GM12878 (cell line): ENCODE measurements around the gene ZNF668. TPM values are rescaled to one million over a fixed set of nuclear protein-coding genes. Genes with fewer than 3 reads are reported as not detected.

ENCODE experiments used
- CEBPB ChIP-seq, 2 experiments: fragments of 150-350 bp in 1 of 2; IDR thresholded peaks; 2 replicates each; pipeline ENCODE4 v1.6.1; 2012 to 2014; ENCODE audit warnings: low read depth in 2 of 2, low read length in 2 of 2, borderline replicate concordance in 1 of 2, inconsistent platforms in 1 of 2
- ESRRA ChIP-seq: IDR thresholded peaks from 2 replicates; pipeline ENCODE4 v1.6.1; 2012; ENCODE audit warnings: mild to moderate bottlenecking, low read length, improper control_type of control experiment
- ETV6 ChIP-seq, 2 experiments: fragments of 450-650 bp in 1 of 2; IDR thresholded peaks in 1 of 2; conservative IDR thresholded peaks in 1 of 2; 2 replicates each; pipeline ENCODE4 v1.6.1; 2014; ENCODE audit warnings: antibody characterized with exemption in 1 of 2, borderline replicate concordance in 1 of 2, low read depth in 1 of 2, mild to moderate bottlenecking in 1 of 2, moderate library complexity in 1 of 2
- JUNB ChIP-seq: IDR thresholded peaks from 2 replicates; pipeline ENCODE4 v1.6.1; 2016; ENCODE audit warnings: antibody characterized with exemption, mild to moderate bottlenecking
- KDM1A ChIP-seq: fragments of 200-600 bp; sonication (generic); IDR thresholded peaks from 2 replicates; pipeline ENCODE4 v1.6.1; 2016; ENCODE audit warnings: borderline replicate concordance
- MEF2A ChIP-seq: IDR thresholded peaks from 2 replicates; pipeline ENCODE4 v1.6.1; 2011; ENCODE audit warnings: low read depth, mild to moderate bottlenecking, low read length, moderate library complexity; ENCODE audit not compliant: insufficient read depth
- PAX5 ChIP-seq: IDR thresholded peaks from 2 replicates; pipeline ENCODE4 v1.6.1; 2011; ENCODE audit warnings: low read depth, low read length, borderline replicate concordance
- POLR2AphosphoS2 ChIP-seq: IDR thresholded peaks from 2 replicates; pipeline ENCODE4 v1.6.1; 2011; ENCODE audit warnings: low read depth, mild to moderate bottlenecking, low read length, improper control_type of control experiment, moderate library complexity
- POU2F2 ChIP-seq: IDR thresholded peaks from 3 replicates; pipeline ENCODE4 v1.6.1; 2011; ENCODE audit warnings: low read depth, mild to moderate bottlenecking, low read length, borderline replicate concordance
- RCOR1 ChIP-seq: conservative IDR thresholded peaks from 2 replicates; pipeline ENCODE4 v1.6.1; 2012; ENCODE audit warnings: low read depth, low read length, improper control_type of control experiment
- RELA ChIP-seq: fragments of 450-650 bp; IDR thresholded peaks from 2 replicates; pipeline ENCODE4 v1.8.0; 2014; ENCODE audit warnings: borderline replicate concordance; ENCODE audit not compliant: partially characterized antibody
- SMAD1 ChIP-seq: fragments of 450-650 bp; IDR thresholded peaks from 2 replicates; pipeline ENCODE4 v1.6.1; 2018; ENCODE audit warnings: mild to moderate bottlenecking, low read depth; ENCODE audit not compliant: partially characterized antibody
- SREBF2 ChIP-seq: IDR thresholded peaks from 2 replicates; pipeline ENCODE4 v1.6.1; 2012; ENCODE audit warnings: mild to moderate bottlenecking, low read length
- polyA plus RNA-seq, 11 experiments: library from polyadenylated mRNA; depleted of rRNA in 4 of 11; unstranded in 6 of 11; stranded (reverse) in 5 of 11; fragments of >200 nt; fragmentation: Nextera tagmentation in 4 of 11; fragmentation: Illumina TruSeq in 1 of 11; extraction: Ambion mirVana in 4 of 11; extraction: Trizol in 1 of 11; gene quantifications; 1 replicate in 1 of 11; 2 replicates in 10 of 11; pipeline versions ENCODE4 v1.2.1 to v1.2.3, GENCODE V29; 2011 to 2016; ENCODE audit warnings: inconsistent platforms in 2 of 11, missing spikeins in 2 of 11, low read depth in 1 of 11
- total RNA-seq, 4 experiments: library from RNA; depleted of rRNA in 3 of 4; stranded (reverse); fragments of >200 nt in 3 of 4; fragmentation: Illumina TruSeq in 1 of 4; extraction: Trizol in 1 of 4; gene quantifications; 2 replicates each; pipeline versions ENCODE4 v1.2.1 to v1.2.3, GENCODE V29; 2013 to 2021
- TF ChIP-seq, protein P1 (sequence below): IDR thresholded peaks from 2 replicates; pipeline ENCODE4 v1.6.1; 2012; ENCODE audit warnings: improper control_type of control experiment, low read depth, low read length; ENCODE audit not compliant: insufficient replicate concordance
- TF ChIP-seq, protein P2 (sequence below): fragments of 450-650 bp; IDR thresholded peaks from 2 replicates; pipeline ENCODE4 v1.6.1; 2017; ENCODE audit warnings: mild to moderate bottlenecking, moderate library complexity
- TF ChIP-seq, protein P3 (sequence below): fragments of 450-650 bp; IDR thresholded peaks from 2 replicates; pipeline ENCODE4 v1.6.1; 2016; ENCODE audit warnings: mild to moderate bottlenecking
- TF ChIP-seq, protein P4 (sequence below): IDR thresholded peaks from 2 replicates; pipeline ENCODE4 v1.6.1; 2011; ENCODE audit warnings: borderline replicate concordance, low read depth, mild to moderate bottlenecking, moderate library complexity, mixed read lengths, low read length; ENCODE audit not compliant: insufficient read depth; ENCODE audit errors: extremely low read length

Gene ZNF668
- total and polyA plus RNA-seq, 10 of the 15 experiments (the other 5 are each of a cell fraction or from before 2014, with no cell fraction given) = 0.05 to 20.7 (median 10.0) TPM; not detected in 1

DNA sequence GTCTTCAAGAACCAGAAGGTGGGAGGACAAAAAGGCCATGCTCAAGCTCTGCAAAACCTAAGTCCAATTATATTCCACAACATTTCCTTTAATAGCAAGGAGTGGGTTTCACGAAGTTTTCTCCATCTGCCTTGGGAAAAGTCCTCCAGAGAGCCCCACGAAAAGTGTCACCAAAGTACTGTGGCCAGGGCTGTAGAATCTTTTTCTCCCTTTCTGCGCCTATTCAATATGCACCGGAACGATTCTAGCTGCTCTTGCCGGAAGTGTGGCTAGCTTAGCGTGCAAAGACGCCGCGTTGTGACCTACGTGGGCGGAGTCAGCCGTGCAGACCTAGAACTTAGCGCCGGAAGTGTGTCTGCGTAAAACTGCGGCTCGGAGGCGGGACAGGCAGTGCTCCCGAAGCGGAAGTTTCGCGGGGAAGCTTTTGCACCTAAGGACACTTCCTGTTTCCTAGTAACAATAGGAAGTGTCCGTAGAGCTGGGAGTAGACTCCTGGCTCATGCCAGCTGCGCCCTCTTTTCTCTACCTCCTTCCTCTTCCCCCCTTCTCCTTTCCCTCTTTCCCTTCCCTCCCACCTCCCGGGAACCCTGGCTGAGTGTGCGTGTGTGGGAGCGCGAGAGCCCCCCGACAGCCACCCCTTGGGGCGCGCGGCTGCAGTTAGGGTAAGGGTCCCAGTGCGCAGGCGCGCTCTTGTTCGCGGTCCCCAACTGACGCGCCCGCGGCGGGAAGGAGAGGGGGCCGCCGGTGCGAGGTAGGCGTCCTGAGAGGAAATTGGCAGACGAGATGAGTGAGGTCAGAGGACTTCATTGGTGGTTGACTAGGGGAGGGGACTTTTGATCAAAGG is at the start of gene ZNF668, which contains the start of gene ZNF646 (continued):
- TF ChIP-seq, protein P1, sequence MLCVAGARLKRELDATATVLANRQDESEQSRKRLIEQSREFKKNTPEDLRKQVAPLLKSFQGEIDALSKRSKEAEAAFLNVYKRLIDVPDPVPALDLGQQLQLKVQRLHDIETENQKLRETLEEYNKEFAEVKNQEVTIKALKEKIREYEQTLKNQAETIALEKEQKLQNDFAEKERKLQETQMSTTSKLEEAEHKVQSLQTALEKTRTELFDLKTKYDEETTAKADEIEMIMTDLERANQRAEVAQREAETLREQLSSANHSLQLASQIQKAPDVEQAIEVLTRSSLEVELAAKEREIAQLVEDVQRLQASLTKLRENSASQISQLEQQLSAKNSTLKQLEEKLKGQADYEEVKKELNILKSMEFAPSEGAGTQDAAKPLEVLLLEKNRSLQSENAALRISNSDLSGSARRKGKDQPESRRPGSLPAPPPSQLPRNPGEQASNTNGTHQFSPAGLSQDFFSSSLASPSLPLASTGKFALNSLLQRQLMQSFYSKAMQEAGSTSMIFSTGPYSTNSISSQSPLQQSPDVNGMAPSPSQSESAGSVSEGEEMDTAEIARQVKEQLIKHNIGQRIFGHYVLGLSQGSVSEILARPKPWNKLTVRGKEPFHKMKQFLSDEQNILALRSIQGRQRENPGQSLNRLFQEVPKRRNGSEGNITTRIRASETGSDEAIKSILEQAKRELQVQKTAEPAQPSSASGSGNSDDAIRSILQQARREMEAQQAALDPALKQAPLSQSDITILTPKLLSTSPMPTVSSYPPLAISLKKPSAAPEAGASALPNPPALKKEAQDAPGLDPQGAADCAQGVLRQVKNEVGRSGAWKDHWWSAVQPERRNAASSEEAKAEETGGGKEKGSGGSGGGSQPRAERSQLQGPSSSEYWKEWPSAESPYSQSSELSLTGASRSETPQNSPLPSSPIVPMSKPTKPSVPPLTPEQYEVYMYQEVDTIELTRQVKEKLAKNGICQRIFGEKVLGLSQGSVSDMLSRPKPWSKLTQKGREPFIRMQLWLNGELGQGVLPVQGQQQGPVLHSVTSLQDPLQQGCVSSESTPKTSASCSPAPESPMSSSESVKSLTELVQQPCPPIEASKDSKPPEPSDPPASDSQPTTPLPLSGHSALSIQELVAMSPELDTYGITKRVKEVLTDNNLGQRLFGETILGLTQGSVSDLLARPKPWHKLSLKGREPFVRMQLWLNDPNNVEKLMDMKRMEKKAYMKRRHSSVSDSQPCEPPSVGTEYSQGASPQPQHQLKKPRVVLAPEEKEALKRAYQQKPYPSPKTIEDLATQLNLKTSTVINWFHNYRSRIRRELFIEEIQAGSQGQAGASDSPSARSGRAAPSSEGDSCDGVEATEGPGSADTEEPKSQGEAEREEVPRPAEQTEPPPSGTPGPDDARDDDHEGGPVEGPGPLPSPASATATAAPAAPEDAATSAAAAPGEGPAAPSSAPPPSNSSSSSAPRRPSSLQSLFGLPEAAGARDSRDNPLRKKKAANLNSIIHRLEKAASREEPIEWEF = no peak
- TF ChIP-seq SMAD1 (no peak), ETV6 (conservative IDR thresholded peaks at IDR 0.05 in 1 of 2, IDR thresholded peaks at IDR 0.05 in 1 of 2; ENCODE audit: borderline replicate concordance in 1 of 2, low read depth in 1 of 2) (peak in 1 of 2 experiments; percentile 93; a peak in 2 of 4 replicates), POU2F2 (peak; percentile 55; the same call in 2 of the 3 replicates), MEF2A (no peak), RELA (peak; percentile 66), CEBPB (IDR thresholded peaks at IDR 0.05; ENCODE audit: borderline replicate concordance in 1 of 2, low read depth in 2 of 2, low read length in 2 of 2) (no peak), KDM1A (no peak), PAX5 (peak; percentile 49; the same call in 1 of the 2 replicates), ESRRA (no peak), POLR2AphosphoS2 (peak; percentile 94), SREBF2 (peak; percentile 76), JUNB (no peak), RCOR1 (no peak)
- TF ChIP-seq, protein P2, sequence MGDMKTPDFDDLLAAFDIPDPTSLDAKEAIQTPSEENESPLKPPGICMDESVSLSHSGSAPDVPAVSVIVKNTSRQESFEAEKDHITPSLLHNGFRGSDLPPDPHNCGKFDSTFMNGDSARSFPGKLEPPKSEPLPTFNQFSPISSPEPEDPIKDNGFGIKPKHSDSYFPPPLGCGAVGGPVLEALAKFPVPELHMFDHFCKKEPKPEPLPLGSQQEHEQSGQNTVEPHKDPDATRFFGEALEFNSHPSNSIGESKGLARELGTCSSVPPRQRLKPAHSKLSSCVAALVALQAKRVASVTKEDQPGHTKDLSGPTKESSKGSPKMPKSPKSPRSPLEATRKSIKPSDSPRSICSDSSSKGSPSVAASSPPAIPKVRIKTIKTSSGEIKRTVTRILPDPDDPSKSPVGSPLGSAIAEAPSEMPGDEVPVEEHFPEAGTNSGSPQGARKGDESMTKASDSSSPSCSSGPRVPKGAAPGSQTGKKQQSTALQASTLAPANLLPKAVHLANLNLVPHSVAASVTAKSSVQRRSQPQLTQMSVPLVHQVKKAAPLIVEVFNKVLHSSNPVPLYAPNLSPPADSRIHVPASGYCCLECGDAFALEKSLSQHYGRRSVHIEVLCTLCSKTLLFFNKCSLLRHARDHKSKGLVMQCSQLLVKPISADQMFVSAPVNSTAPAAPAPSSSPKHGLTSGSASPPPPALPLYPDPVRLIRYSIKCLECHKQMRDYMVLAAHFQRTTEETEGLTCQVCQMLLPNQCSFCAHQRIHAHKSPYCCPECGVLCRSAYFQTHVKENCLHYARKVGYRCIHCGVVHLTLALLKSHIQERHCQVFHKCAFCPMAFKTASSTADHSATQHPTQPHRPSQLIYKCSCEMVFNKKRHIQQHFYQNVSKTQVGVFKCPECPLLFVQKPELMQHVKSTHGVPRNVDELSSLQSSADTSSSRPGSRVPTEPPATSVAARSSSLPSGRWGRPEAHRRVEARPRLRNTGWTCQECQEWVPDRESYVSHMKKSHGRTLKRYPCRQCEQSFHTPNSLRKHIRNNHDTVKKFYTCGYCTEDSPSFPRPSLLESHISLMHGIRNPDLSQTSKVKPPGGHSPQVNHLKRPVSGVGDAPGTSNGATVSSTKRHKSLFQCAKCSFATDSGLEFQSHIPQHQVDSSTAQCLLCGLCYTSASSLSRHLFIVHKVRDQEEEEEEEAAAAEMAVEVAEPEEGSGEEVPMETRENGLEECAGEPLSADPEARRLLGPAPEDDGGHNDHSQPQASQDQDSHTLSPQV = peak; percentile 99
- TF ChIP-seq, protein P3, sequence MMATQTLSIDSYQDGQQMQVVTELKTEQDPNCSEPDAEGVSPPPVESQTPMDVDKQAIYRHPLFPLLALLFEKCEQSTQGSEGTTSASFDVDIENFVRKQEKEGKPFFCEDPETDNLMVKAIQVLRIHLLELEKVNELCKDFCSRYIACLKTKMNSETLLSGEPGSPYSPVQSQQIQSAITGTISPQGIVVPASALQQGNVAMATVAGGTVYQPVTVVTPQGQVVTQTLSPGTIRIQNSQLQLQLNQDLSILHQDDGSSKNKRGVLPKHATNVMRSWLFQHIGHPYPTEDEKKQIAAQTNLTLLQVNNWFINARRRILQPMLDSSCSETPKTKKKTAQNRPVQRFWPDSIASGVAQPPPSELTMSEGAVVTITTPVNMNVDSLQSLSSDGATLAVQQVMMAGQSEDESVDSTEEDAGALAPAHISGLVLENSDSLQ = peak; percentile 83
- TF ChIP-seq, protein P4, sequence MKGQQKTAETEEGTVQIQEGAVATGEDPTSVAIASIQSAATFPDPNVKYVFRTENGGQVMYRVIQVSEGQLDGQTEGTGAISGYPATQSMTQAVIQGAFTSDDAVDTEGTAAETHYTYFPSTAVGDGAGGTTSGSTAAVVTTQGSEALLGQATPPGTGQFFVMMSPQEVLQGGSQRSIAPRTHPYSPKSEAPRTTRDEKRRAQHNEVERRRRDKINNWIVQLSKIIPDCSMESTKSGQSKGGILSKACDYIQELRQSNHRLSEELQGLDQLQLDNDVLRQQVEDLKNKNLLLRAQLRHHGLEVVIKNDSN = no peak
